Measurements from ENCODE around the gene RACGAP1.

The RACGAP1 gene

GRCh38 chr12:50025187-50026059, at the start of gene RACGAP1:
RACGAP1 (minus strand) TSS chr12:50025494; CDS start chr12:50016715, 8,779 bp downstream.
- H3K36me3 ChIP-seq (ENCODE audit: insufficient read depth, low read length), result peaks cover 26% of the 10 kb centered on the region; the same call in 1 of the 2 replicates
- H3K27me3 ChIP-seq (ENCODE audit: insufficient read depth, low read length), result no peaks in the 10 kb centered on the region
- peak within 1 kb of the TSS; percentile 66 for H3K27ac ChIP-seq (ENCODE audit: low read depth, low read length, poor library complexity, severe bottlenecking)
- peak within 1 kb of the TSS; percentile 80 for H3K9ac ChIP-seq (ENCODE audit: low read length)
- H3K4me2 ChIP-seq (ENCODE audit: low read length), result peak within 1 kb of the TSS; percentile 74
- H3K79me2 ChIP-seq (ENCODE audit: insufficient read depth, low read length), result peaks cover 46% of the 10 kb centered on the region
- no peaks in the 10 kb centered on the region for H3F3A ChIP-seq (ENCODE audit: insufficient read depth, low read length)
- H2AFZ ChIP-seq (ENCODE audit: low read length), result peak within 1 kb of the TSS; percentile 79
- TF ChIP-seq, protein P1, sequence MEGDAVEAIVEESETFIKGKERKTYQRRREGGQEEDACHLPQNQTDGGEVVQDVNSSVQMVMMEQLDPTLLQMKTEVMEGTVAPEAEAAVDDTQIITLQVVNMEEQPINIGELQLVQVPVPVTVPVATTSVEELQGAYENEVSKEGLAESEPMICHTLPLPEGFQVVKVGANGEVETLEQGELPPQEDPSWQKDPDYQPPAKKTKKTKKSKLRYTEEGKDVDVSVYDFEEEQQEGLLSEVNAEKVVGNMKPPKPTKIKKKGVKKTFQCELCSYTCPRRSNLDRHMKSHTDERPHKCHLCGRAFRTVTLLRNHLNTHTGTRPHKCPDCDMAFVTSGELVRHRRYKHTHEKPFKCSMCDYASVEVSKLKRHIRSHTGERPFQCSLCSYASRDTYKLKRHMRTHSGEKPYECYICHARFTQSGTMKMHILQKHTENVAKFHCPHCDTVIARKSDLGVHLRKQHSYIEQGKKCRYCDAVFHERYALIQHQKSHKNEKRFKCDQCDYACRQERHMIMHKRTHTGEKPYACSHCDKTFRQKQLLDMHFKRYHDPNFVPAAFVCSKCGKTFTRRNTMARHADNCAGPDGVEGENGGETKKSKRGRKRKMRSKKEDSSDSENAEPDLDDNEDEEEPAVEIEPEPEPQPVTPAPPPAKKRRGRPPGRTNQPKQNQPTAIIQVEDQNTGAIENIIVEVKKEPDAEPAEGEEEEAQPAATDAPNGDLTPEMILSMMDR (IDR thresholded peaks at IDR 0.05; ENCODE audit: low read length), result no peak
- no peak for TF ChIP-seq EZH2 (IDR thresholded peaks at IDR 0.05; ENCODE audit: borderline replicate concordance, low read length)
- H3K4me3 ChIP-seq (ENCODE audit: low read depth, low read length, poor library complexity, severe bottlenecking), result peak within 1 kb of the TSS; percentile 74
- no peaks in the 10 kb centered on the region for H3K9me3 ChIP-seq (ENCODE audit: low read length)
- H3K9me2 ChIP-seq (ENCODE audit: low read depth, low read length), result no peaks in the 10 kb centered on the region
- H3K4me1 ChIP-seq (ENCODE audit: insufficient read depth, low read length, severe bottlenecking), result peaks cover 48% of the 10 kb centered on the region
- H4K20me1 ChIP-seq (ENCODE audit: insufficient read depth, low read length), result no peaks in the 10 kb centered on the region

DNA sequence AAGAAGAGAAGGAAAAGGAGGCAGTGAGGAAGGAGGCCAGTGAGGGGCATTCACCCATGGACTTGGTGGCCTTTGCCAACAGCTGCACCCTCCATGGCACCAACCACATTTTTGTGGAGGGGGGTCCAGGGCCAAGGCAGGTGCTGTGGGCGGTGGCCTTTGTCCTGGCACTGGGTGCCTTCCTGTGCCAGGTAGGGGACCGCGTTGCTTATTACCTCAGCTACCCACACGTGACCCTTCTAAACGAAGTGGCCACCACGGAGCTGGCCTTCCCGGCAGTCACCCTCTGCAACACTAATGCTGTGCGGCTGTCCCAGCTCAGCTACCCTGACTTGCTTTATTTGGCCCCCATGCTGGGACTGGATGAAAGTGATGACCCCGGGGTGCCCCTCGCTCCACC, 48.4 kb upstream of the RACGAP1 start:
- Histone ChIP-seq H3K9me2 (ENCODE audit: low read depth, low read length) (no peaks in the 10 kb centered on the region), H3K4me2 (ENCODE audit: low read length) (no peak overlapping the region), H3F3A (ENCODE audit: insufficient read depth, low read length) (no peaks in the 10 kb centered on the region), H3K4me1 (ENCODE audit: insufficient read depth, low read length, severe bottlenecking) (no peaks in the 10 kb centered on the region), H3K9ac (ENCODE audit: low read length) (no peak overlapping the region), H2AFZ (ENCODE audit: low read length) (no peak overlapping the region), H3K27me3 (ENCODE audit: insufficient read depth, low read length) (0 out of 2 replicates have a peak, but pooled peaks cover 12% of the 10 kb centered on the region), H3K36me3 (ENCODE audit: insufficient read depth, low read length) (no peaks in the 10 kb centered on the region), H3K79me2 (ENCODE audit: insufficient read depth, low read length) (no peaks in the 10 kb centered on the region), H3K27ac (ENCODE audit: low read depth, low read length, poor library complexity, severe bottlenecking) (no peak overlapping the region), H3K4me3 (ENCODE audit: low read depth, low read length, poor library complexity, severe bottlenecking) (no peak overlapping the region), H3K9me3 (ENCODE audit: low read length) (no peaks in the 10 kb centered on the region), H4K20me1 (ENCODE audit: insufficient read depth, low read length) (no peaks in the 10 kb centered on the region)
- TF ChIP-seq, protein P1 (IDR thresholded peaks at IDR 0.05; ENCODE audit: low read length), result no peak
- no peak for TF ChIP-seq EZH2 (IDR thresholded peaks at IDR 0.05; ENCODE audit: borderline replicate concordance, low read length)

- Histone ChIP-seq H3K36me3 (ENCODE audit: insufficient read depth, low read length) (no peaks in the 10 kb centered on the region), H3K9me2 (ENCODE audit: low read depth, low read length) (no peaks in the 10 kb centered on the region), H3K27me3 (ENCODE audit: insufficient read depth, low read length) (0 out of 2 replicates have a peak, but pooled peaks cover 12% of the 10 kb centered on the region), H3K4me1 (ENCODE audit: insufficient read depth, low read length, severe bottlenecking) (no peaks in the 10 kb centered on the region), H3K9me3 (ENCODE audit: low read length) (no peaks in the 10 kb centered on the region), H3K4me2 (ENCODE audit: low read length) (no peak overlapping the region), H3K79me2 (ENCODE audit: insufficient read depth, low read length) (no peaks in the 10 kb centered on the region), H2AFZ (ENCODE audit: low read length) (no peak overlapping the region), H4K20me1 (ENCODE audit: insufficient read depth, low read length) (no peaks in the 10 kb centered on the region), H3K27ac (ENCODE audit: low read depth, low read length, poor library complexity, severe bottlenecking) (no peak overlapping the region), H3K9ac (ENCODE audit: low read length) (no peak overlapping the region), H3K4me3 (ENCODE audit: low read depth, low read length, poor library complexity, severe bottlenecking) (no peak overlapping the region), H3F3A (ENCODE audit: insufficient read depth, low read length) (no peaks in the 10 kb centered on the region)
- TF ChIP-seq EZH2 (IDR thresholded peaks at IDR 0.05; ENCODE audit: borderline replicate concordance, low read length), result no peak
- TF ChIP-seq, protein P1 (IDR thresholded peaks at IDR 0.05; ENCODE audit: low read length), result no peak
Measured at GRCh38 chr12:50073206-50073605, 47.9 kb upstream of the RACGAP1 start.
